Neural progenitor cell (in vitro differentiated cells): ENCODE data around the gene CIBAR2. TPM values are rescaled to one million over a fixed set of nuclear protein-coding genes. Genes with fewer than 3 reads are reported as not detected.

ENCODE experiments used
- DNase-seq: peaks from one replicate; pipeline ENCODE4 v3.0.0-alpha.2; 2016; ENCODE audit warnings: low spot score
- H2AFZ ChIP-seq: fragments of 200-600 bp; sonication (generic); replicated peaks from 2 replicates; pipeline ENCODE4 v1.6.1; 2016; ENCODE audit warnings: antibody characterized with exemption
- H3F3A ChIP-seq: fragments of 200-600 bp; sonication (generic); 2 replicates; pipeline ENCODE4 v1.6.1; 2016; ENCODE audit warnings: antibody characterized with exemption, low read depth
- H3K27ac ChIP-seq: fragments of 200-600 bp; sonication (generic); 2 replicates; pipeline ENCODE4 v1.5.1; 2016; ENCODE audit warnings: mild to moderate bottlenecking
- H3K27me3 ChIP-seq: fragments of 200-600 bp; sonication (generic); 2 replicates; pipeline ENCODE4 v1.6.1; 2016; ENCODE audit warnings: mild to moderate bottlenecking, moderate library complexity
- H3K36me3 ChIP-seq: fragments of 200-600 bp; sonication (generic); 2 replicates; pipeline ENCODE4 v1.5.1; 2016
- H3K4me1 ChIP-seq: fragments of 200-600 bp; sonication (generic); 2 replicates; pipeline ENCODE4 v1.6.1; 2016; ENCODE audit warnings: mixed run types
- H3K4me2 ChIP-seq: fragments of 200-600 bp; sonication (generic); 2 replicates; pipeline ENCODE4 v1.6.1; 2016
- H3K4me3 ChIP-seq: fragments of 200-600 bp; sonication (generic); 2 replicates; pipeline ENCODE4 v1.5.1; 2016
- H3K79me2 ChIP-seq: fragments of 200-600 bp; sonication (generic); 2 replicates; pipeline ENCODE4 v1.6.1; 2016; ENCODE audit warnings: low read depth
- H3K9ac ChIP-seq: fragments of 200-600 bp; sonication (generic); 2 replicates; pipeline ENCODE4 v1.6.1; 2016
- H3K9me3 ChIP-seq: fragments of 200-600 bp; sonication (generic); 2 replicates; pipeline ENCODE4 v1.5.1; 2016; ENCODE audit warnings: low read depth
- H4K20me1 ChIP-seq: fragments of 200-600 bp; sonication (generic); 2 replicates; pipeline ENCODE4 v1.6.1; 2016; ENCODE audit warnings: low read depth
- H3K27ac Mint-ChIP-seq: 3 replicates; pipeline ENCODE4 v1.8.0; 2021; ENCODE audit warnings: mixed read lengths
- H3K27me3 Mint-ChIP-seq: 2 replicates; pipeline ENCODE4 v1.8.0; 2022; ENCODE audit warnings: low read depth, mild to moderate bottlenecking, inconsistent platforms, moderate library complexity, mixed read lengths; ENCODE audit not compliant: insufficient read depth
- H3K36me3 Mint-ChIP-seq: 3 replicates; pipeline ENCODE4 v1.8.0; 2021; ENCODE audit warnings: mixed read lengths
- H3K4me1 Mint-ChIP-seq: 3 replicates; pipeline ENCODE4 v1.8.0; 2021; ENCODE audit warnings: mixed read lengths
- H3K4me3 Mint-ChIP-seq: 3 replicates; pipeline ENCODE4 v1.8.0; 2021; ENCODE audit warnings: mild to moderate bottlenecking, moderate library complexity, mixed read lengths
- H3K9me3 Mint-ChIP-seq: 3 replicates; pipeline ENCODE4 v1.8.0; 2020; ENCODE audit warnings: mixed read lengths
- CTCF ChIP-seq: fragments of 200-600 bp; sonication (generic); IDR thresholded peaks from 2 replicates; pipeline ENCODE4 v1.5.1; 2017; ENCODE audit warnings: antibody characterized with exemption, mild to moderate bottlenecking
- EZH2 ChIP-seq: fragments of 200-600 bp; sonication (generic); IDR thresholded peaks from 2 replicates; pipeline ENCODE4 v1.6.1; 2017; ENCODE audit warnings: antibody characterized with exemption, mild to moderate bottlenecking, moderate library complexity
- EZH2phosphoT487 ChIP-seq: fragments of 200-600 bp; sonication (generic); IDR thresholded peaks from 2 replicates; pipeline ENCODE4 v1.6.1; 2017; ENCODE audit warnings: antibody characterized with exemption
- total RNA-seq: library from RNA; depleted of rRNA; stranded (reverse); fragments of >200 nt; gene quantifications from 2 replicates; pipeline ENCODE4 v1.2.3, GENCODE V29; 2015; ENCODE audit warnings: low replicate concordance

Gene CIBAR2
- total RNA-seq, 1 donor from 2014 or later = not detected

- H4K20me1 ChIP-seq = no peaks in the 10 kb centered on the region
- H3K9me3 ChIP-seq = no peaks in the 10 kb centered on the region
- peaks cover 15% of the 10 kb centered on the region for H3K27me3 ChIP-seq
- H3K4me3 ChIP-seq = no peak overlapping the region
- no peaks in the 10 kb centered on the region for H3K27me3 Mint-ChIP-seq
- H3K4me1 Mint-ChIP-seq = peaks cover 10% of the 10 kb centered on the region
- no peaks in the 10 kb centered on the region for H3F3A ChIP-seq
- H3K27ac Mint-ChIP-seq = no peak overlapping the region
- H3K36me3 ChIP-seq = no peaks in the 10 kb centered on the region
- no peak overlapping the region for H3K9ac ChIP-seq
- H3K4me3 Mint-ChIP-seq = no peak overlapping the region
- H3K9me3 Mint-ChIP-seq = no peaks in the 10 kb centered on the region
- H3K79me2 ChIP-seq = no peaks in the 10 kb centered on the region
- peaks cover 12% of the 10 kb centered on the region for H3K4me1 ChIP-seq
- H3K36me3 Mint-ChIP-seq = peaks cover 11% of the 10 kb centered on the region
- no peak for TF ChIP-seq EZH2phosphoT487
- no peak for TF ChIP-seq EZH2
- no peak for TF ChIP-seq CTCF
- H2AFZ ChIP-seq = no peak overlapping the region
- H3K27ac ChIP-seq = no peak overlapping the region
- no peak overlapping the region for H3K4me2 ChIP-seq
- no peak for DNase-seq
Measured at GRCh38 chr16:85074225-85074914, 37.9 kb downstream of the CIBAR2 start.

- Mint-ChIP-seq H3K4me3 (no peak overlapping the region), H3K27me3 (no peaks in the 10 kb centered on the region), H3K9me3 (no peaks in the 10 kb centered on the region), H3K4me1 (peaks cover 13% of the 10 kb centered on the region), H3K36me3 (peaks cover 6% of the 10 kb centered on the region), H3K27ac (no peak overlapping the region)
- Histone ChIP-seq H3K9ac (no peak overlapping the region), H3K4me2 (no peak overlapping the region), H3K27me3 (peaks cover 9% of the 10 kb centered on the region), H2AFZ (no peak overlapping the region), H3K4me1 (peaks cover 12% of the 10 kb centered on the region), H3K79me2 (no peaks in the 10 kb centered on the region), H4K20me1 (no peaks in the 10 kb centered on the region), H3F3A (no peaks in the 10 kb centered on the region), H3K27ac (no peak overlapping the region), H3K4me3 (no peak overlapping the region), H3K36me3 (no peaks in the 10 kb centered on the region), H3K9me3 (no peaks in the 10 kb centered on the region)
- TF ChIP-seq EZH2phosphoT487 (no peak), CTCF (no peak), EZH2 (no peak)
- DNase-seq = no peak
Measured at GRCh38 chr16:85072947-85073346, 39.3 kb downstream of the CIBAR2 start.

DNA sequence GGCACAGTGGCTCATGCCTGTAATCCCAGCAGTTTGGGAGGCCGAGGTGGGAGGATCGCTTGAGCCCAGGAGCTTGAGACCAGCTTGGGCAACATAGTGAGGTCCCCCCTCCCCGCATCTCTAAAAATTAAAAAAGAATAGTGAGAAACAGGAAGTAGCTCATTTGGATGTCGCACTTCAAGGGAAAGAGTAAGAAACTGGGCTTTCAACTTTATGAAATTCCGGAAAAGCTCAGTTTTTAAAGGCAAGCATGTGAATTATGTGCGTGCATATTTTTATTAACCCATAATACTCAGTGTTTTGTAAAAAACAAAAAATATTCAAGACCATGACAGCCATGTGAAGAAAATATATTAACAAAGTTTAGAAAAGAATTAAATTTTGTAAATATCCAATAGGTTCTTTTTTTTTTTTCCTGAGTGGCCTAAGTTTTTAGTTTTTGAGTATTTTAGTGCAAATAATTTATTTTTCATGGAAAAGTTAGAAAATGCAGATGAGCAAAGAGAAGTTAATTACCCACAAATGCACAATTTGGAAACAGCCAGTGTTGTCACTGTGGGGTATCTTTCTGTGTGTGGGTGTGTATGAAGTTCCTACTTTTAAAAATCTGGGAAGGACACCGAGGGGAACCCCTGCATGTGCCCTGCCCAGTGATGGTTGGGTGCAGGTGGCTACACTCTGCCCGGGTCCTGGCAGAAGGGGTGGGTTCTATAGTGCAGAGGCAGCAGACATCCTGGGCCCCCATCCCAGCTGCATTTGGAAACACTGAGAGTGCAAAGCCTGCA lies 40.0 kb downstream of the CIBAR2 start:
- Mint-ChIP-seq H3K9me3 (no peaks in the 10 kb centered on the region), H3K36me3 (peaks cover 6% of the 10 kb centered on the region), H3K4me3 (no peak overlapping the region), H3K27ac (no peak overlapping the region), H3K4me1 (peaks cover 13% of the 10 kb centered on the region), H3K27me3 (no peaks in the 10 kb centered on the region)
- H4K20me1 ChIP-seq = no peaks in the 10 kb centered on the region
- no peak for TF ChIP-seq EZH2phosphoT487
- TF ChIP-seq CTCF = no peak
- no peak for TF ChIP-seq EZH2
- H3K4me1 ChIP-seq = peaks cover 11% of the 10 kb centered on the region
- H3K27me3 ChIP-seq = peaks cover 9% of the 10 kb centered on the region
- H3K9me3 ChIP-seq = no peaks in the 10 kb centered on the region
- no peak overlapping the region for H3K27ac ChIP-seq
- DNase-seq = no peak
- H3K9ac ChIP-seq = no peak overlapping the region
- no peaks in the 10 kb centered on the region for H3K79me2 ChIP-seq
- no peak overlapping the region for H3K4me2 ChIP-seq
- H3K4me3 ChIP-seq = no peak overlapping the region
- no peaks in the 10 kb centered on the region for H3F3A ChIP-seq
- H2AFZ ChIP-seq = no peak overlapping the region
- no peaks in the 10 kb centered on the region for H3K36me3 ChIP-seq
